ENCODE results near the gene HYOU1. TPM values are rescaled to one million over a fixed set of nuclear protein-coding genes. Genes with fewer than 3 reads are reported as not detected.
A peak's percentile ranks its signal among the peaks of the same experiment; 100 is the strongest.

HYOU1 gene
- total RNA-seq, 2 experiments from 2014 or later, result 127 to 136 TPM

DNA sequence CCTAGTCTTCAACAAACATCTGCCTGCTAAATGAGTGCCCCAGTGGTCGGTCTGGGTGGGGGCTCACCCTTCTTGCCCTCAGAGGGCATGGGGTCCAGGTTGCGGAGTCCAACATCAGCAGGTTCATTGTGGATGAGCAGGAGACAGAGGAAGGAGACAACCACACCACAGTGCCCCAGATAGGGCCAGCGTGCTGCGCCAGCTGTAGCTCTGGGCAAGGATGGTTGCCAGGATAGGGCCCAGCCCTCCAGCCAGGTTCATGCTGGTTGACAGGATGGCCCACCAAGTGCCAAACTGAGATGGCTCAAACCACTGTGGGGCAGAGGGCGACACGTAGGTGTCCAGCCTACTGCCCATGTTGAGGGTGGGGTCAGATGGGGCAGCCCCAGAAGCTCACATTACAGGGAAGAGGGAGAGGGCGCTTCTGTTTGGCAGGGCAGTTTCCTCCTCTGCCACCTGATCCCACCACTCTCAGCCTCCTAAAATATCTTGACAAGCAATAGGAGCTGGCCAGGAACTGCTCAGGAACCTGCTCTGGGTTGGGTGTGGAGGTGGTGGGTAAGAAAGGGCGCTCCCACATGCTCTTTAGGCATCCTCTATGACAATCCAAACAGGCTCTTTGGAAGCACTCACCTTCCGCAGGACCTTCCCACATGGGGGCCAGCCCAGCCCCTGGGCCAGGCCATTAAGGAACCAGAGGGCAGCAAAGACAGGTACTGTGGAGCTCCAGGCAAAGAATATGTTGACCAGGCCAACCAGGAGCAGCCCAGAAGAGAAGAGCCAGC is 29.3 kb downstream of the HYOU1 start:
- peaks cover 39% of the 10 kb centered on the region for H3K4me1 Mint-ChIP-seq (ENCODE audit: low read depth)
- H3K36me3 Mint-ChIP-seq, result peaks cover 18% of the 10 kb centered on the region
- ChIA-PET POLR2A (interaction anchor here (1.2 kb wide), 1 partner anchor 8 kb away, joined by 3 read pairs; no protein-coding TSS in a partner anchor), CTCF (interaction anchor here (0.6 kb wide), 1 partner anchor 257 kb away, joined by 3 read pairs; no protein-coding TSS in a partner anchor)
- DNase-seq, result no peak
- H3K4me3 Mint-ChIP-seq, result no peak overlapping the region
- H3K27ac Mint-ChIP-seq, result no peak overlapping the region
- intact Hi-C loops (cut with micrococcal nuclease), result no loop called here
- H3K9me3 Mint-ChIP-seq, result no peaks in the 10 kb centered on the region
- H3K27me3 Mint-ChIP-seq, result no peaks in the 10 kb centered on the region

GRCh38 chr11:119026970-119027369 is 30.0 kb downstream of the HYOU1 start:
- intact Hi-C loops (cut with micrococcal nuclease), result no loop called here
- peaks cover 21% of the 10 kb centered on the region for H3K36me3 Mint-ChIP-seq
- no peaks in the 10 kb centered on the region for H3K27me3 Mint-ChIP-seq
- ChIA-PET POLR2A (interaction anchor here (0.8 kb wide), 1 partner anchor 30 kb away, joined by 3 read pairs; no protein-coding TSS in a partner anchor), CTCF (interaction anchor here (1.9 kb wide), 1 partner anchor 29 kb away, joined by 5 read pairs; no protein-coding TSS in a partner anchor)
- DNase-seq, result no peak
- H3K27ac Mint-ChIP-seq, result no peak overlapping the region
- no peaks in the 10 kb centered on the region for H3K9me3 Mint-ChIP-seq
- peaks cover 39% of the 10 kb centered on the region for H3K4me1 Mint-ChIP-seq (ENCODE audit: low read depth)
- H3K4me3 Mint-ChIP-seq, result no peak overlapping the region

GRCh38 chr11:119025978-119026766 is 30.8 kb downstream of the HYOU1 start:
- Mint-ChIP-seq H3K27me3 (no peaks in the 10 kb centered on the region), H3K4me1 (ENCODE audit: low read depth) (peaks cover 46% of the 10 kb centered on the region), H3K9me3 (no peaks in the 10 kb centered on the region), H3K4me3 (no peak overlapping the region), H3K36me3 (peaks cover 27% of the 10 kb centered on the region), H3K27ac (no peak overlapping the region)
- intact Hi-C loops (cut with micrococcal nuclease), result no loop called here
- ChIA-PET POLR2A (interaction anchor here (0.8 to 3.4 kb wide), 4 partner anchors 11 to 30 kb away, joined by 3 to 13 read pairs (median 3); no protein-coding TSS in a partner anchor), CTCF (interaction anchor here (1.9 kb wide), 1 partner anchor 29 kb away, joined by 5 read pairs; no protein-coding TSS in a partner anchor)
- no peak for DNase-seq

DNA sequence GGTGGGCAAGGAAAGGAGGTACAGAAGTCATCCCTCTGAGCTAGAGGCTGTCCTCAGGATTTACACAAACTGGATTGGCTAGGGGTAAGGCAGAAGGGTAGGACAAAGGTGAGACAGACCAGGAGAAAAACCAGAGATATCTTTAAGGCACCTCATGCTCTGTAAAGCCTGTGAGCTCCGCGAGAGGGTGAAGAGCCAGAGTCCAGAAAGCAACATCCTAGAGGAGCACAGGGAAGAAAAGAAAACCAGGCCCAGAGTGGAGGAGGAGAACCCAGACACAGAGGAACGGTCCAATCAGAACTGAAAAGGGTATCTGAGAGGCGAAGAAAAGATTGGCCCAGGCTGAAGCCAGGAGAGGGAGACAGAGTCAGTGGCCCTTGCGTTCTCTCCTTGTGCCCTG is 31.5 kb downstream of the HYOU1 start:
- peaks cover 29% of the 10 kb centered on the region for H3K36me3 Mint-ChIP-seq
- intact Hi-C loops (cut with micrococcal nuclease), result no loop called here
- no peak overlapping the region for H3K4me3 Mint-ChIP-seq
- H3K4me1 Mint-ChIP-seq (ENCODE audit: low read depth), result peaks cover 49% of the 10 kb centered on the region
- H3K27ac Mint-ChIP-seq, result peak overlapping the region; percentile 28
- H3K27me3 Mint-ChIP-seq, result no peaks in the 10 kb centered on the region
- no peaks in the 10 kb centered on the region for H3K9me3 Mint-ChIP-seq
- POLR2A ChIA-PET, result interaction anchor here (0.8 to 3.4 kb wide), 4 partner anchors 11 to 31 kb away, joined by 3 to 13 read pairs (median 4); no protein-coding TSS in a partner anchor
- CTCF ChIA-PET, result interaction anchor here (1.9 kb wide), 1 partner anchor 30 kb away, joined by 5 read pairs; no protein-coding TSS in a partner anchor
- no peak for DNase-seq

GRCh38 chr11:119025099-119025473 is 31.9 kb downstream of the HYOU1 start:
- POLR2A ChIA-PET, result interaction anchor here (0.8 to 3.4 kb wide), 4 partner anchors 10 to 31 kb away, joined by 3 to 13 read pairs (median 4); no protein-coding TSS in a partner anchor
- peaks cover 53% of the 10 kb centered on the region for H3K4me1 Mint-ChIP-seq (ENCODE audit: low read depth)
- intact Hi-C loops (cut with micrococcal nuclease), result no loop called here
- peaks cover 29% of the 10 kb centered on the region for H3K36me3 Mint-ChIP-seq
- CTCF ChIA-PET, result interaction anchor here (1.9 kb wide), 1 partner anchor 30 kb away, joined by 5 read pairs; no protein-coding TSS in a partner anchor
- DNase-seq, result peak; percentile 29
- no peak overlapping the region for H3K4me3 Mint-ChIP-seq
- peak overlapping the region; percentile 28 for H3K27ac Mint-ChIP-seq
- no peaks in the 10 kb centered on the region for H3K27me3 Mint-ChIP-seq
- H3K9me3 Mint-ChIP-seq, result no peaks in the 10 kb centered on the region

DNA sequence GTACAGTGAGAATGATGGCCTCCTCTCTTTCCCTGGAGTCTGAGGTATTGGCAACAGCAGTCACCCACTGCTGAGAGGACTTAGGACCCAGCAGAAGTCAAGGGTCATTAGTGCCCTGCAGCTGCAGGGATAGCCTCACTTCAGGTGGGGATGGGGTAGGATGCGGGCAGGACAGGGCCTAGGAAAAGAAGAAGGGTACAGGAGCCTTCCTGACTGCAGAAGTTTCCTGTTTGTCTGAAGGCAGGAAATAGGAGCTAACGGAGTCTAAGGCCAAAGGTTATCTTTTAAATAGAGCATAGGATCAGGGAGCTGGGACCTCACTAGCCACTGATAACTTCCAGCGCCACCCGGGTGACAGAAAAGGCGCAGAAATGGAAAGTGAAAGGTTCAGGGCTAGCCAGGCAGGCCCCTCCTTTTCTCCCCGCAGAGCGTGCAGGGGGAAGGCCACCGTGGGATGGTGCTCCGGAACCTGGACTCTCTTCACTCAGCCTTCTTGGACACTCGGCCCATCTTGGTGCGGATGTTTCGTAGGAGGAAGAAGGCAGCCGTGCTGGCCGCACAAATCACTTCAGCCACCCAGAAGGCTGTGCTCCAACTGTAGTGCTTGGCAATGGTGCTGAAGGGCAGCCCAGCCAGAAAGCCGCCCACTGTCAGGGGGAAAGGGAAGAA is 32.4 kb downstream of the HYOU1 start:
- Mint-ChIP-seq H3K4me1 (ENCODE audit: low read depth) (peaks cover 54% of the 10 kb centered on the region), H3K36me3 (peaks cover 35% of the 10 kb centered on the region), H3K4me3 (no peak overlapping the region), H3K9me3 (no peaks in the 10 kb centered on the region), H3K27ac (peak overlapping the region; percentile 47), H3K27me3 (no peaks in the 10 kb centered on the region)
- POLR2A ChIA-PET, result interaction anchor here (1.4 to 3.4 kb wide), 2 partner anchors 10 to 32 kb away, joined by 4 to 13 read pairs; no protein-coding TSS in a partner anchor
- no peak for DNase-seq
- intact Hi-C loops (cut with micrococcal nuclease), result no loop called here
- CTCF ChIA-PET, result no interaction called here

DNA sequence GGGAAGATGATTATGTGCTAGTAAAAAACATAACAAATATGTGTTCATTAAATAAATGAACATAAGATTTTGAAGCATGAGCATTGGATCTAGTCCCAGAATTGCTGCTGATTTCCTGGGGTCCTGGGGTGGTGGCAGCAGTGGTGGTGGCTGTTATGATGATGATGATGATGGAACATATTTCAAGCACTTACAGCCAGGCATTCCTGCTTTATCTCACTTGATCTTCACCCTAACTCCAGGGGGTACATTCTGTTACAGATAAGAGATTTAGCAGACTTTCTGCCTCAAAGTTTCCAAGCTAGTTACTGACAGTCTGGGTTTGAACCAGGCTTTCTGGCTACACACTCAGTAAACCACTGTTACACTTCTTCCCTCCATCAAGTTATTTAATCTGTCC is 33.3 kb downstream of the HYOU1 start:
- peaks cover 46% of the 10 kb centered on the region for H3K4me1 Mint-ChIP-seq (ENCODE audit: low read depth)

GRCh38 chr11:119021631-119022030 is 35.4 kb downstream of the HYOU1 start:
- Mint-ChIP-seq H3K9me3 (no peaks in the 10 kb centered on the region), H3K27me3 (no peaks in the 10 kb centered on the region), H3K4me1 (ENCODE audit: low read depth) (peaks cover 44% of the 10 kb centered on the region), H3K4me3 (no peak overlapping the region), H3K36me3 (peaks cover 45% of the 10 kb centered on the region), H3K27ac (peak overlapping the region; percentile 62)
- no peak for DNase-seq
- POLR2A ChIA-PET, result no interaction called here
- CTCF ChIA-PET, result no interaction called here
- intact Hi-C loops (cut with micrococcal nuclease), result no loop called here

More for the DNA sequence above, 33.3 kb downstream of the HYOU1 start:
- intact Hi-C loops (cut with micrococcal nuclease), result no loop called here
- Mint-ChIP-seq H3K27me3 (no peaks in the 10 kb centered on the region), H3K4me3 (no peak overlapping the region), H3K27ac (peak overlapping the region; percentile 40), H3K36me3 (peaks cover 31% of the 10 kb centered on the region), H3K9me3 (no peaks in the 10 kb centered on the region)
- DNase-seq, result no peak
- ChIA-PET CTCF (interaction anchor here (1.3 kb wide), 2 partner anchors 8 to 27 kb away, joined by 4 to 8 read pairs; no protein-coding TSS in a partner anchor), POLR2A (interaction anchor here (3.4 kb wide), 1 partner anchor 9 kb away, joined by 13 read pairs; no protein-coding TSS in a partner anchor)

GRCh38 chr11:119019996-119020395 is 37.0 kb downstream of the HYOU1 start:
- Mint-ChIP-seq H3K27me3 (no peaks in the 10 kb centered on the region), H3K27ac (peak overlapping the region; percentile 99), H3K9me3 (no peaks in the 10 kb centered on the region), H3K36me3 (peaks cover 60% of the 10 kb centered on the region), H3K4me1 (ENCODE audit: low read depth) (peaks cover 58% of the 10 kb centered on the region), H3K4me3 (peak overlapping the region; percentile 99)
- DNase-seq, result no peak
- ChIA-PET CTCF (interaction anchor here (1.1 to 2.0 kb wide), 4 partner anchors 10 to 48 kb away, joined by 3 to 6 read pairs (median 4); partner anchors contain the start of gene VPS11), POLR2A (interaction anchor here (1.0 to 3.2 kb wide), 3 partner anchors 8 to 48 kb away, joined by 3 to 17 read pairs (median 5); partner anchors contain the start of genes SLC37A4 and VPS11)
- intact Hi-C loops (cut with micrococcal nuclease), result loop anchor here (5.0 kb wide), 2 partner anchors 93 to 228 kb away; partner anchors contain the start of genes BCL9L and DDX6

- peak within 1 kb of the TSS; percentile 99 for H3K27ac Mint-ChIP-seq
- ChIA-PET POLR2A (interaction anchor here (0.8 to 3.2 kb wide), 10 partner anchors 12 to 89 kb away, joined by 3 to 23 read pairs (median 4); partner anchors contain the start of genes C2CD2L, CENATAC, DPAGT1 and HMBS), CTCF (interaction anchor here (0.7 to 2.0 kb wide), 6 partner anchors 12 to 37 kb away, joined by 3 to 6 read pairs (median 5); partner anchors contain the start of gene CENATAC)
- H3K36me3 Mint-ChIP-seq, result peaks cover 71% of the 10 kb centered on the region
- peak within 1 kb of the TSS; percentile 99 for H3K4me3 Mint-ChIP-seq
- no peaks in the 10 kb centered on the region for H3K27me3 Mint-ChIP-seq
- H3K9me3 Mint-ChIP-seq, result no peaks in the 10 kb centered on the region
- intact Hi-C loops (cut with micrococcal nuclease), result loop anchor here (1.0 to 5.0 kb wide), 6 partner anchors 12 to 226 kb away; partner anchors contain the start of genes BCL9L, CENATAC, DDX6 and HYOU1
- H3K4me1 Mint-ChIP-seq (ENCODE audit: low read depth), result peaks cover 54% of the 10 kb centered on the region
- peak; percentile 98 for DNase-seq
Observed at GRCh38 chr11:119018074-119018938, 38.7 kb downstream of the HYOU1 start, which contains the start of the genes RPS25 and TRAPPC4. TSS of gene RPS25 (minus strand) at chr11:119018343. CDS start at chr11:119018284, 59 bp downstream. TSS of gene TRAPPC4 (plus strand) at chr11:119018766. CDS start at chr11:119018796, 30 bp downstream.
